Colonic mucosa (tissue), 4 donors: ENCODE results near the gene MBD4. TPM values are rescaled to one million over a fixed set of nuclear protein-coding genes. Genes with fewer than 3 reads are reported as not detected.
A peak's percentile ranks its signal among the peaks of the same experiment; 100 is the strongest.

Experiments
- DNase-seq: peaks from one replicate; pipeline ENCODE4 v3.0.0-alpha.2; 2020
- H3K27ac ChIP-seq: fragments of 200-600 bp; one replicate; pipeline ENCODE4 v1.8.0; 2021
- H3K27me3 ChIP-seq: fragments of 200-600 bp; one replicate; pipeline ENCODE4 v1.8.0; 2021
- H3K36me3 ChIP-seq: fragments of 200-600 bp; one replicate; pipeline ENCODE4 v1.8.0; 2021
- H3K4me1 ChIP-seq: fragments of 200-600 bp; one replicate; pipeline ENCODE4 v1.8.0; 2021; ENCODE audit warnings: mild to moderate bottlenecking
- H3K4me3 ChIP-seq: fragments of 200-600 bp; one replicate; pipeline ENCODE4 v1.8.0; 2021
- H3K9ac ChIP-seq, 2 donors: one replicate each; pipeline ENCODE4 v1.7.0; 2013; ENCODE audit warnings: control low read depth in 2 of 2, low read depth in 2 of 2, low read length in 2 of 2
- H3K9me3 ChIP-seq: fragments of 200-600 bp; one replicate; pipeline ENCODE4 v1.8.0; 2021
- CTCF ChIP-seq: fragments of 200-600 bp; IDR thresholded peaks from one replicate; pipeline ENCODE4 v1.8.0; 2022; ENCODE audit warnings: antibody characterized with exemption, mild to moderate bottlenecking
- intact Hi-C: fragments of 100-400 bp; cut with DNase I; formaldehyde crosslinking; loops from one replicate; pipeline ENCODE4 v1.14.1; 2022
- total RNA-seq, 2 donors: library from RNA; stranded (reverse); fragmentation: NEBNext Ultra II Directional in 1 of 2; extraction: Animal tissue kit (Norgen Biotek cat#: 25700) in 1 of 2; gene quantifications; one replicate each; pipeline ENCODE4 v1.2.1, GENCODE V29; 2021
- donor health status: healthy.
- donor health status: DM: no; HTN: no; CAD: no.
- donor health status: DM: no; HTN: no; CAD: no.

MBD4 gene
- total RNA-seq, 2 donors from 2014 or later, result 25.0 to 28.9 TPM

GRCh38 chr3:129428376-129429079 is 11.2 kb downstream of the MBD4 start, which contains the start of gene EFCAB12:
EFCAB12 (minus strand) TSS chr3:129428636; CDS start chr3:129428488, 148 bp downstream.
- Histone ChIP-seq H3K9ac (peak within 1 kb of the TSS in 1 of 2 donors; percentile 70), H3K27ac (peak within 1 kb of the TSS; percentile 18), H3K4me3 (peak within 1 kb of the TSS; percentile 35), H3K36me3 (no peaks in the 10 kb centered on the region), H3K4me1 (no peaks in the 10 kb centered on the region), H3K9me3 (no peaks in the 10 kb centered on the region), H3K27me3 (no peaks in the 10 kb centered on the region)
- DNase-seq, result peak; percentile 97
- no peak for TF ChIP-seq CTCF
- intact Hi-C loops, result no loop called here

GRCh38 chr3:129428007-129428375 is 11.8 kb downstream of the MBD4 start:
- Histone ChIP-seq H3K27ac (no peak overlapping the region), H3K36me3 (no peaks in the 10 kb centered on the region), H3K4me3 (peak overlapping the region; percentile 35), H3K4me1 (no peaks in the 10 kb centered on the region), H3K9ac (peak overlapping the region in 1 of 2 donors; percentile 70), H3K9me3 (no peaks in the 10 kb centered on the region), H3K27me3 (no peaks in the 10 kb centered on the region)
- intact Hi-C loops, result no loop called here
- DNase-seq, result no peak
- no peak for TF ChIP-seq CTCF

GRCh38 chr3:129425619-129426018 is 14.1 kb downstream of the MBD4 start:
- no peaks in the 10 kb centered on the region for H3K4me1 ChIP-seq
- no peak overlapping the region for H3K4me3 ChIP-seq
- H3K36me3 ChIP-seq, result no peaks in the 10 kb centered on the region
- H3K27me3 ChIP-seq, result no peaks in the 10 kb centered on the region
- no peak for TF ChIP-seq CTCF
- no peaks in the 10 kb centered on the region for H3K9me3 ChIP-seq
- intact Hi-C loops, result no loop called here
- H3K27ac ChIP-seq, result no peak overlapping the region
- H3K9ac ChIP-seq, result no peak overlapping the region
- no peak for DNase-seq

GRCh38 chr3:129425213-129425612 is 14.5 kb downstream of the MBD4 start:
- no peak for TF ChIP-seq CTCF
- Histone ChIP-seq H3K4me1 (no peaks in the 10 kb centered on the region), H3K27ac (no peak overlapping the region), H3K27me3 (no peaks in the 10 kb centered on the region), H3K9me3 (no peaks in the 10 kb centered on the region), H3K4me3 (no peak overlapping the region), H3K36me3 (no peaks in the 10 kb centered on the region), H3K9ac (no peak overlapping the region)
- DNase-seq, result no peak
- intact Hi-C loops, result no loop called here

- no peak overlapping the region for H3K27ac ChIP-seq
- H3K4me1 ChIP-seq, result no peaks in the 10 kb centered on the region
- H3K27me3 ChIP-seq, result no peaks in the 10 kb centered on the region
- no peak for DNase-seq
- no peak for TF ChIP-seq CTCF
- no peaks in the 10 kb centered on the region for H3K9me3 ChIP-seq
- H3K4me3 ChIP-seq, result no peak overlapping the region
- H3K9ac ChIP-seq, result no peak overlapping the region
- intact Hi-C loops, result no loop called here
- H3K36me3 ChIP-seq, result no peaks in the 10 kb centered on the region
Measured at GRCh38 chr3:129424185-129424841, 15.4 kb downstream of the MBD4 start.
